NB4 (cell line): ENCODE data around the gene STARD10.

Source experiments
- DNase-seq: peaks from one replicate; pipeline ENCODE4 v3.0.0; 2010; ENCODE audit warnings: low read depth
- H3K4me3 ChIP-seq: one replicate; pipeline ENCODE4 v1.5.1; 2011; ENCODE audit warnings: mild to moderate bottlenecking, low read depth, low read length, moderate library complexity
- MYC ChIP-seq: IDR thresholded peaks from 2 replicates; pipeline ENCODE4 v1.6.1; 2011; ENCODE audit warnings: low read depth, low read length
- POLR2A ChIP-seq: IDR thresholded peaks from 2 replicates; pipeline ENCODE4 v1.6.1; 2011; ENCODE audit warnings: mild to moderate bottlenecking; ENCODE audit not compliant: insufficient read length; ENCODE audit errors: extremely low read depth
- TF ChIP-seq, protein P1 (sequence below): IDR thresholded peaks from 2 replicates; pipeline ENCODE4 v1.6.1; 2011; ENCODE audit warnings: low read depth, low read length
- TF ChIP-seq, protein P2 (sequence below): IDR thresholded peaks from one replicate; pipeline ENCODE4 v1.5.1; 2012; ENCODE audit warnings: low read depth, low read length

STARD10 gene

DNA sequence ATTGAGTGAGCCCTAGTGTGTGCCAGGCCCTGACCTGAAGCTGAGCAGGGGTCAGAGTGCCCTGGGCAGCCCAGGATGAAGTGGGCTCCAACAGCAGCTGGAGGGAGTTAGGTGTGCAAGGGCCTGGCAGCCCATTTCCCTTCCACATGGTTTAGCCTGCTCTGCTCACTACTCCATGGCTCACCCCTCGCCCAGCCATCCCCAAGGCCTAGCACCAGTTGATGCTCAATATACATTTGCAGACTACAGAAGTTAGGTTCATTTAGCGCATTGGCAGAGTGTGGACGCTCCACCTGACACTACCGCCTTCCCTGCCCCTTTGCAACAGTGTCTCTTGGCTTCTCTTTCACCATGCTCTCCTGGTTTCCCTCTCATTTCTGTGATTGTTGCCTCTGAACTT is 24.1 kb upstream of the STARD10 start:
- DNase-seq = no peak
- H3K4me3 ChIP-seq = no peak overlapping the region
- TF ChIP-seq, protein P1, sequence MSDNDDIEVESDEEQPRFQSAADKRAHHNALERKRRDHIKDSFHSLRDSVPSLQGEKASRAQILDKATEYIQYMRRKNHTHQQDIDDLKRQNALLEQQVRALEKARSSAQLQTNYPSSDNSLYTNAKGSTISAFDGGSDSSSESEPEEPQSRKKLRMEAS = no peak
- TF ChIP-seq POLR2A (no peak), MYC (no peak)
- TF ChIP-seq, protein P2, sequence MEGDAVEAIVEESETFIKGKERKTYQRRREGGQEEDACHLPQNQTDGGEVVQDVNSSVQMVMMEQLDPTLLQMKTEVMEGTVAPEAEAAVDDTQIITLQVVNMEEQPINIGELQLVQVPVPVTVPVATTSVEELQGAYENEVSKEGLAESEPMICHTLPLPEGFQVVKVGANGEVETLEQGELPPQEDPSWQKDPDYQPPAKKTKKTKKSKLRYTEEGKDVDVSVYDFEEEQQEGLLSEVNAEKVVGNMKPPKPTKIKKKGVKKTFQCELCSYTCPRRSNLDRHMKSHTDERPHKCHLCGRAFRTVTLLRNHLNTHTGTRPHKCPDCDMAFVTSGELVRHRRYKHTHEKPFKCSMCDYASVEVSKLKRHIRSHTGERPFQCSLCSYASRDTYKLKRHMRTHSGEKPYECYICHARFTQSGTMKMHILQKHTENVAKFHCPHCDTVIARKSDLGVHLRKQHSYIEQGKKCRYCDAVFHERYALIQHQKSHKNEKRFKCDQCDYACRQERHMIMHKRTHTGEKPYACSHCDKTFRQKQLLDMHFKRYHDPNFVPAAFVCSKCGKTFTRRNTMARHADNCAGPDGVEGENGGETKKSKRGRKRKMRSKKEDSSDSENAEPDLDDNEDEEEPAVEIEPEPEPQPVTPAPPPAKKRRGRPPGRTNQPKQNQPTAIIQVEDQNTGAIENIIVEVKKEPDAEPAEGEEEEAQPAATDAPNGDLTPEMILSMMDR = no peak

DNA sequence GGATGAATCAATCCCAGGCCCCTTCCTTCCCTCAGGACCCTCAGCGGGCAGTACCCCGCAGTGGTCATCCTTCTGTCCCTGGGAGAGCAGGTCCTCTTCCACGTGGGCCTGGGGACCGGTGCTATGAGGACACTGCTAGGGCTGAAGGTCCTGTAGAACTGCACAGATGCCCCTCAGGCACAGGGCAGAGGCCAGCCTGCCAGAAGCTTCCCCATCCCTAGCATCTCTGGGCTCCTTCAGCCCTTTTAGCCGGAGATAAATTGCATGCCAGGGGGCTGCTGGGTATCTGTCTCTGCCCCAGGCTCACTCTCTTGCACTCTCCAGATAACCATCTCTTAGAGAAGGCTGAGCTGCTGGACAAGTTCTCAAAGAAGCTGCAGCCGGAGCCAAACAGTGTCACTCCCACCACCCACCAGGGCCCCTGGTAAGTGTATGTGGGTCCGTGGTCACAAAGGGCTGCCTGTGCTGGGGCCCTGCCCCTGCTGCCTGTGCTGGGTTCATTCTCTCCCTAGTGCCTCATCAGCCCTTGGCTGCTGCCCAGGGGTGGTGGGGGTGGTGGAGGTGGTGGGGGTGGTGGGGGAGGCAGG is 22.6 kb upstream of the STARD10 start:
- peak; percentile 89 for DNase-seq
- peak overlapping the region; percentile 81 for H3K4me3 ChIP-seq

DNA sequence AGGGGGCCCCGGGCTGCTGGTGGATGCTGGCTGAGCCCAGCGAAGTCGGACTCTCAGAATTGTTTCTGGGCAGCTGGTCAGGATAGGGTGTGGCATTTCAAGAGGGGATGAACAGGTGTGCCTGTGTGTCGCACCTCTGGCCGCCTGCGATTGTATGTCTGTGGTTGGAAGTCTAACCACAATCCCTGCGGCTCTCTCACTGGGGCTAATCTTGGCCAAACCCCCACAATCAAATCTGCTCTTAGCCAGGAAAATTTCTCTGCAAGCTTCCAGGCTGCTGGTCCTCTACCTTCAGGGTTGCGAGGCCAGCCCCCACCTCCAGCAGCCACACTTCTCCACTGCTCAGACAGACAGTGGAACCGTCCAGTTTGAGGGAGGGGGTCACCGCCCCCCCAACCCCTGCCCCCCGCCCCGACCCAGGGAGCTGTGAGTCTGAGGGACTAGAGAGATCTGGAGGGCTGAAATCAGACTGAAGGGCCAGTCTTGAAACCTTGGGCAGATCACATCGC is 21.3 kb upstream of the STARD10 start:
- H3K4me3 ChIP-seq = peak overlapping the region; percentile 81
- no peak for DNase-seq
- TF ChIP-seq, protein P1 = no peak
- TF ChIP-seq POLR2A (no peak), MYC (no peak)
- TF ChIP-seq, protein P2 = no peak

More for the DNA sequence above, 22.6 kb upstream of the STARD10 start:
- no peak for TF ChIP-seq POLR2A
- TF ChIP-seq, protein P1 = no peak
- TF ChIP-seq, protein P2 = no peak
- no peak for TF ChIP-seq MYC

DNA sequence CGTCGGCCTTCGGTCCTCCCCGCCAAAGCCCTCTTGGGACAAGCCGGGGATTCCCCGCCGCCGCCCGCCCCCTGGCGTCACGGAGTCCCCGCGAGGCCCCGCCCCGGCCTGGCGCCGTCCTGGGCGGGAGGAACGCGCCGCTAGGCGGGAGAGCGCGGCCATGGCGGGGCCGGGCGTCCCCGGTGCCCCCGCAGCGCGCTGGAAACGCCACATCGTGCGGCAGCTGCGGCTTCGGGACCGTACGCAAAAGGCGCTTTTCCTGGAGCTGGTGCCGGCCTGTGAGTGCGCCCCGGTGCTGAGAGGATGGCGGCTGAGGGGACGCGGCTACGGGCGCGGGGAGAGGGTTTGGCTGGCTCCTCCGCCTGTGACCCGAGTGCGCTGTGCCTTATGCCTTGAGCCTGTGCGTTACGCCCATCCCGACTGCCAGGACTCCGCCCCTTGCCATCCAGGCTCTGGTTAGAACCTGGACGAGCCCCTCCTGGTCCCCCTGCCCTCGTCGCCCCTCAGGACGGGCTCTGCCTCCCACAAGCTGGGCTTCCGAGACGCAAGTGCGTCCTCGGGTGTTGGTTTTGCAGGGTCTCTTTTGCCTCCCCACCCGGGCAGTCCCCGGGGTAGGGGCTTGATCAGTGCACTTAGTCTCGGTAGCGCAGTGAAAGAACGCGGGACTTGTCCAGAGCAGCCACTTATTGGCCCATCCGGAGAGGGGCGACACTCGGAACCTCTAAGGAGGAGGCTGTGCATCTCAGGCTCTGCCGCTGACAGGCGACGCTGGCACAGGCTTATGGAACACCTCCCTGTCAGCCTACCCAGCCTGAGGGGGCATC is 20.7 kb upstream of the STARD10 start, which contains the start of gene ATG16L2:
TSS of gene ATG16L2 (plus strand) at position 126 of the 824 bp plus-strand sequence. CDS start at position 161, 35 bp downstream.
- TF ChIP-seq MYC (peak; percentile 29; the same call in 1 of the 2 replicates), POLR2A (peak; percentile 76)
- TF ChIP-seq, protein P2 = peak; percentile 1
- TF ChIP-seq, protein P1 = no peak; the same call in 1 of the 2 replicates
- peak within 1 kb of the TSS; percentile 81 for H3K4me3 ChIP-seq
- DNase-seq = peak; percentile 93

DNA sequence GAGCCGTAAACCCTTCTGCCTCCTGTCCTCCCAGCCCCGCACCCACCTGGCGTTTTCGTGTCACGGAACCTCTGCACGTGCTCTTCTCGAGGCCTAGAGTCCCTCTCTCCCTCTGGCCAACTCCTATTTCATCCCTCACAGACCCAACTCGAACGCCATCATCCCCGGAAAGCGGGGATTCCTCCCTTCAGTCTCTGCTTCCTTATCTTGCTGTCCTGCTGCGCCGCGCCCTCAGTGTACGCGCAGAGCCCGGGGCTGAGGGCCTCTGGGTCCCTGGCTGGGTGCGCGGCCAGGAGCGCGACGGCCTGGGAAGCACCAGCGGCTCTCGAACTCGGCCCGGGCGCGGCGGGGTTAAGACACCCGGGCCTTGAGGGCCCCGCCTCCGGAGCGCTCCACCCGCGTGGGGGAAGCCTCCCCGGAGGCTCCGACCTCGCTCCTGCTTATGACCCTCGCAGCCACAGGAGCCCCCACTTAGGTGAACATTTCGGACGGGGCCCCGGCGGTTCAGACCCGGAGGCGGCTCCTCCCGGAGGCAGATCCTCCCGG is 20.0 kb upstream of the STARD10 start:
- no peak for DNase-seq
- peak overlapping the region; percentile 66 for H3K4me3 ChIP-seq
- TF ChIP-seq, protein P2 = no peak
- TF ChIP-seq MYC (0 out of 2 replicates have a peak, but pooled peaks have one; percentile 39), POLR2A (peak; percentile 67)
- TF ChIP-seq, protein P1 = peak; percentile 78
